ENCODE measurements around the gene PREX1.

Gene PREX1

GRCh38 chr20:48597521-48598302, 230.1 kb downstream of the PREX1 start:
- no peak overlapping the region for H3K27ac Mint-ChIP-seq
- H3K9me3 Mint-ChIP-seq = no peaks in the 10 kb centered on the region
- no peaks in the 10 kb centered on the region for H3K36me3 Mint-ChIP-seq (ENCODE audit: low read depth)
- H3K4me1 Mint-ChIP-seq (ENCODE audit: low read depth) = no peaks in the 10 kb centered on the region
- DNase-seq = no peak
- no peak overlapping the region for H3K4me3 Mint-ChIP-seq
- peaks cover 7% of the 10 kb centered on the region for H3K27me3 Mint-ChIP-seq

DNA sequence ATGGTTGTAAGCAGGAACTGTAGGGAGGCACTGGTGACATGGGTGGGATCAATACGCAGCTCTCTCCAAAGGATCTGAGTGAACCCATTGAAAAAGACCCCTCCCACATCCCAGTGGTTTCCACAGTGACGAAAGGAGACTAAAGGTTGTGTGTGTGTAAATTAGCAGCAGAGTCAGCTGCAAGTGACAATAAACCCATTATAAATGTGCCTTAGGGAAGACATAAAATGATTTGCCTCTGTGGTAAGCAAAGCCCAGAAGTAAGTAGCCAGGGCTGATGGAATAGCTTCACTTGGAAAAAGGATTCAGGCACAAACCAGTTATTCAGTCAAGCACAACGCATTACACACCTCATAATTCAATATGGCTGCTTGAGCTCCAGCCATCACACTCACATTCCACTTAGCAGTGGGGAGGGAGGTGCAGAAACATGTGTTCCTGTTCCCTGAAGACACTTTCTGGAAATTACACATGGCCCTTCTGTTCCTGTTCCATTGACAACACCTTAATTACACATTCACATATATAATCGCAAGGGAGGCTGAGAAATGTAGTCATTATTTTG, 231.4 kb downstream of the PREX1 start:
- Mint-ChIP-seq H3K27ac (no peak overlapping the region), H3K36me3 (ENCODE audit: low read depth) (no peaks in the 10 kb centered on the region), H3K9me3 (no peaks in the 10 kb centered on the region), H3K4me3 (no peak overlapping the region), H3K27me3 (peaks cover 7% of the 10 kb centered on the region), H3K4me1 (ENCODE audit: low read depth) (no peaks in the 10 kb centered on the region)
- DNase-seq = no peak

- Mint-ChIP-seq H3K27ac (no peak overlapping the region), H3K27me3 (peaks cover 7% of the 10 kb centered on the region), H3K9me3 (no peaks in the 10 kb centered on the region), H3K4me3 (no peak overlapping the region), H3K36me3 (ENCODE audit: low read depth) (no peaks in the 10 kb centered on the region), H3K4me1 (ENCODE audit: low read depth) (no peaks in the 10 kb centered on the region)
- DNase-seq = no peak
Observed at GRCh38 chr20:48595495-48596333, 232.1 kb downstream of the PREX1 start.

DNA sequence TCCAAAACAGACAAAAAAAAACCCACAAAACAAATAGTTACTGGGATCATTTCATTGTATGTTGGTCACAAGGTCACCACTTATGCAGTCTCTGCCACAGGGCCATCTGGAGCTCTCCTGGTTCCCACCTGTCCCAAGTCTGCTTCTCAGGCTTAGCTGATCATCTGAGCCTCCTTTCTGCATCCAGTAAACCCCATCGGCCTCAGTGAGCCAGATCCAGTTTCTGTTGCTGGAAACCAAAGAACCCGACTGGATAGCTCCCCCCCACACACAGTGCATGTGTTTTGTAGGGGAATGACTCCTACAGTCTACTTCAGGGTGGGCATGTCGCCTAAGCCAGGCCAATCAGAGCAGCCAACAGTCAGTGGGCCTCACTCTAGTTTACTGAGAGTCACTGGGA, 233.3 kb downstream of the PREX1 start:
- Mint-ChIP-seq H3K9me3 (no peaks in the 10 kb centered on the region), H3K27me3 (peaks cover 7% of the 10 kb centered on the region), H3K4me1 (ENCODE audit: low read depth) (no peaks in the 10 kb centered on the region), H3K36me3 (ENCODE audit: low read depth) (no peaks in the 10 kb centered on the region), H3K27ac (no peak overlapping the region), H3K4me3 (no peak overlapping the region)
- DNase-seq = no peak

DNA sequence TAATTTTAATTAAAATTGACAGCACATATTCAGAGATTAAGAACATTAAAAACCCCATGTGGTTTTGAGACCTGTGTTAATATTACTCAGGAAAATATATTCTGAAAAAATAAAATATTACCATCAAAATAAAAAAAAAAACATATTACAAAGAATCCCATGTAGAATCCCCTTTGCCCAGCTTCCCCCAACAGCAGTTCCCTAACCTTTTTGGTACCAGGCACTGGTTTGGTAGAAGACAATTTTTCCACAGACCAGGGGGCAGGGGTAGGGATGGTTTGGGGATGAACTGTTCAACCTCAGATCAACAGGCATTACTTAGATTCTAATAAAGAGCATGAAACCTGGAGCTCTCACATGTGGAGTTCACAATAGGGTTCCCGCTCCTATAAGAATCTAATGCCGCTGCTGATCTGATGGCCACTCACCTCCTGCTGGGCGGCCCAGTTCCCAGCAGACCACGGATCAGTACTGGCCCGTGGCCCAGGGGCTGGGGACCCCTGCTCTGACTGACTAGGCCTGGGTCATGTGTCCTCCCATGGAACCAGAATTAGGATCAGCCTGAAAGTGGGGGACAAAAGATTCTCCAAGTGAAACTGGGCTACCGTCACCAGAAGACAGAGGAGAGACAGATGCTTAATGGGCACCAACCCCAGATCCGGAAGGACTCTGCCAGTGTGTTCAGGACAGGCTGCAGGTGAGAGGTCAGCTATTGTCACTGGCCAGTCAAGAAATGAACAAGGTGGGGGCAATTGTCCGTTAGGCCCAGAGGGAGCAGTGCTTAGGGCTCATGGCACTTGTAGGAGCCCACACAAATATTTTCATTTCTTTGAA, 235.5 kb downstream of the PREX1 start:
- Mint-ChIP-seq H3K4me3 (no peak overlapping the region), H3K36me3 (ENCODE audit: low read depth) (no peaks in the 10 kb centered on the region), H3K27me3 (peaks cover 7% of the 10 kb centered on the region)

DNA sequence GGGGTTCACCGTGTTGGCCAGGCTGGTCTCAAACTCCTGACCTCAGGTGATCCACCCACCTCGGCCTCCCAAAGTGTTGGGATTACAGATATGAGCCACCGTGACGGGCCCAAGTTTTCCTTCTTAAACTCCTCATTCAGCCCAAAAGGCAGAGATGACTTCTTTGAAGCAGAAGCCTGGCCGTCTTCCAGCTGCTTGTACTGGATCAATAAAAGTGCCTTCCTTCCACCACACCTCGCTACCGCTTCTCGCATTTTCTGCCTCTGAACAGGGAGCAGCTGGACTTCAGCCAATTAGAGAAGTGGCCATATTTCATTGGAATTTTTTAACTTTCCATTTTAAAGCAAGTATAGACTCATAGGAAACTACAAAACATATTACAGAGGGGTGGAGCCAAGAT, 241.1 kb downstream of the PREX1 start:
- Mint-ChIP-seq H3K4me1 (ENCODE audit: low read depth) (no peaks in the 10 kb centered on the region), H3K27me3 (peaks cover 40% of the 10 kb centered on the region), H3K27ac (no peak overlapping the region), H3K9me3 (no peaks in the 10 kb centered on the region), H3K4me3 (no peak overlapping the region), H3K36me3 (ENCODE audit: low read depth) (no peaks in the 10 kb centered on the region)
- DNase-seq = no peak

More for the DNA sequence above, 235.5 kb downstream of the PREX1 start:
- no peak overlapping the region for H3K27ac Mint-ChIP-seq
- no peaks in the 10 kb centered on the region for H3K4me1 Mint-ChIP-seq (ENCODE audit: low read depth)
- H3K9me3 Mint-ChIP-seq = no peaks in the 10 kb centered on the region
- no peak for DNase-seq

- DNase-seq = no peak
- no peaks in the 10 kb centered on the region for H3K4me1 Mint-ChIP-seq (ENCODE audit: low read depth)
- H3K9me3 Mint-ChIP-seq = no peaks in the 10 kb centered on the region
- peaks cover 40% of the 10 kb centered on the region for H3K27me3 Mint-ChIP-seq
- H3K4me3 Mint-ChIP-seq = no peak overlapping the region
- no peaks in the 10 kb centered on the region for H3K36me3 Mint-ChIP-seq (ENCODE audit: low read depth)
- H3K27ac Mint-ChIP-seq = no peak overlapping the region
Observed at GRCh38 chr20:48585061-48585870, 242.5 kb downstream of the PREX1 start.

- Mint-ChIP-seq H3K27ac (no peak overlapping the region), H3K27me3 (peaks cover 40% of the 10 kb centered on the region)
Observed at GRCh38 chr20:48584391-48585060, 243.3 kb downstream of the PREX1 start.

GRCh38 chr20:48583801-48584200, 244.0 kb downstream of the PREX1 start:
- Mint-ChIP-seq H3K4me3 (no peak overlapping the region), H3K9me3 (no peaks in the 10 kb centered on the region), H3K36me3 (ENCODE audit: low read depth) (no peaks in the 10 kb centered on the region), H3K27me3 (peaks cover 42% of the 10 kb centered on the region), H3K4me1 (ENCODE audit: low read depth) (no peaks in the 10 kb centered on the region), H3K27ac (no peak overlapping the region)
- DNase-seq = no peak

More at GRCh38 chr20:48584391-48585060, 243.3 kb downstream of the PREX1 start:
- Mint-ChIP-seq H3K4me3 (no peak overlapping the region), H3K36me3 (ENCODE audit: low read depth) (no peaks in the 10 kb centered on the region), H3K9me3 (no peaks in the 10 kb centered on the region), H3K4me1 (ENCODE audit: low read depth) (no peaks in the 10 kb centered on the region)
- DNase-seq = no peak

DNA sequence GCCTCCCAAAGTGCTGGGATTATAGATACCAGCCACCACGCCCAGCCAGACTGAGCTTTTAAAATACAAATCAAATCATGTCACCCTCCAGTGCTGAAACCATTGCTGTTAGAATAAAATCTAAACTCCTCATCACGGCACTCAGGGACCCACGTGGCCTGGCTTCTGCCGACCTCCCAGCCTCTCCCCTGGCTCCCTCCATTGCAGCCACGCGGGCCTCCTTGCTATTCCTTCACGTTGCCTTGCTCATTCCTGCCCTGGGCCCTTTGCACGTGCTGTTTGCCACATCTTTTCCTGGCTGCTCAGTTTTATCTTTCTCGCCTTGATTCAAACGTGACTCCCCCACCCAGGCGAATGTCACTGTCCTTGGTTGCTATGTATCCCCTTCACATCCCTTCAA, 244.6 kb downstream of the PREX1 start:
- no peaks in the 10 kb centered on the region for H3K9me3 Mint-ChIP-seq
- no peak overlapping the region for H3K27ac Mint-ChIP-seq
- peaks cover 45% of the 10 kb centered on the region for H3K27me3 Mint-ChIP-seq
- no peaks in the 10 kb centered on the region for H3K4me1 Mint-ChIP-seq (ENCODE audit: low read depth)
- H3K4me3 Mint-ChIP-seq = no peak overlapping the region
- no peak for DNase-seq
- no peaks in the 10 kb centered on the region for H3K36me3 Mint-ChIP-seq (ENCODE audit: low read depth)

GRCh38 chr20:48582673-48582985, 245.2 kb downstream of the PREX1 start:
- H3K27me3 Mint-ChIP-seq = peaks cover 45% of the 10 kb centered on the region
- no peaks in the 10 kb centered on the region for H3K4me1 Mint-ChIP-seq (ENCODE audit: low read depth)

DNA sequence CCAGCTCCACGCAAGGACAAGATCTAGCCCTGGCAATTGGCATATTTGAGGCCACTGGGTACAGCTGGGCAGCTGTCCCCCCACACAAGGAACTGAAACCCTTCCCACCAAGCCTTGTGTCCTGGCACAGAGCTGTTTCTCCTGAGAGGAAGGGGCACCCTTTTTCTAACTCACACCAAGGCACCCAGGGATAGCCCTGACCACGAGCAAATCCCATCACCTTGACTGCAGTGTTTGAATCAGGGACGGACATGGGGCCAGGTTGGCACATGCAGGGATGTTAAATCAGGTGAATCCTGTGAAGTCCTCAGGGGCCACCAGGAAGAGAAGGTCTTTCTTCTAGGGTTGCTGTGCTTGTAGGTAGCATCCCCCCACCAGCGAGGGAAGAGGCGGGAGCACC, 246.6 kb downstream of the PREX1 start:
- Mint-ChIP-seq H3K36me3 (ENCODE audit: low read depth) (no peaks in the 10 kb centered on the region), H3K27ac (no peak overlapping the region), H3K4me3 (no peak overlapping the region), H3K4me1 (ENCODE audit: low read depth) (no peaks in the 10 kb centered on the region), H3K27me3 (peaks cover 38% of the 10 kb centered on the region), H3K9me3 (no peaks in the 10 kb centered on the region)
- no peak for DNase-seq

More at GRCh38 chr20:48582673-48582985, 245.2 kb downstream of the PREX1 start:
- no peak overlapping the region for H3K27ac Mint-ChIP-seq
- DNase-seq = no peak
- no peaks in the 10 kb centered on the region for H3K36me3 Mint-ChIP-seq (ENCODE audit: low read depth)
- H3K4me3 Mint-ChIP-seq = no peak overlapping the region
- H3K9me3 Mint-ChIP-seq = no peaks in the 10 kb centered on the region

GRCh38 chr20:48578397-48579098, 249.3 kb downstream of the PREX1 start:
- Mint-ChIP-seq H3K27me3 (peaks cover 18% of the 10 kb centered on the region), H3K27ac (no peak overlapping the region), H3K4me3 (no peak overlapping the region), H3K36me3 (ENCODE audit: low read depth) (no peaks in the 10 kb centered on the region), H3K4me1 (ENCODE audit: low read depth) (no peaks in the 10 kb centered on the region), H3K9me3 (no peaks in the 10 kb centered on the region)
- DNase-seq = no peak
